GM12892 (cell line): ENCODE data around the gene CDH23.

ENCODE experiments used
- POLR2A ChIP-seq: IDR thresholded peaks from 2 replicates; pipeline ENCODE4 v1.6.1; 2011; ENCODE audit warnings: low read depth, low read length, control low read depth
- TAF1 ChIP-seq: IDR thresholded peaks from 2 replicates; pipeline ENCODE4 v1.6.1; 2011; ENCODE audit warnings: low read depth, mild to moderate bottlenecking, control low read depth, low read length, borderline replicate concordance

GRCh38 chr10:71546220-71546619 lies 149.5 kb downstream of the CDH23 start:
- TF ChIP-seq TAF1, result no peak
- no peak for TF ChIP-seq POLR2A
